ENCODE measurements around the gene PSMD8.
"Not testable (repeated sequence)": the region's sequence is repeated elsewhere in the genome, so short reads cannot be mapped to it uniquely, and the experiment has no call there.

The PSMD8 gene

DNA sequence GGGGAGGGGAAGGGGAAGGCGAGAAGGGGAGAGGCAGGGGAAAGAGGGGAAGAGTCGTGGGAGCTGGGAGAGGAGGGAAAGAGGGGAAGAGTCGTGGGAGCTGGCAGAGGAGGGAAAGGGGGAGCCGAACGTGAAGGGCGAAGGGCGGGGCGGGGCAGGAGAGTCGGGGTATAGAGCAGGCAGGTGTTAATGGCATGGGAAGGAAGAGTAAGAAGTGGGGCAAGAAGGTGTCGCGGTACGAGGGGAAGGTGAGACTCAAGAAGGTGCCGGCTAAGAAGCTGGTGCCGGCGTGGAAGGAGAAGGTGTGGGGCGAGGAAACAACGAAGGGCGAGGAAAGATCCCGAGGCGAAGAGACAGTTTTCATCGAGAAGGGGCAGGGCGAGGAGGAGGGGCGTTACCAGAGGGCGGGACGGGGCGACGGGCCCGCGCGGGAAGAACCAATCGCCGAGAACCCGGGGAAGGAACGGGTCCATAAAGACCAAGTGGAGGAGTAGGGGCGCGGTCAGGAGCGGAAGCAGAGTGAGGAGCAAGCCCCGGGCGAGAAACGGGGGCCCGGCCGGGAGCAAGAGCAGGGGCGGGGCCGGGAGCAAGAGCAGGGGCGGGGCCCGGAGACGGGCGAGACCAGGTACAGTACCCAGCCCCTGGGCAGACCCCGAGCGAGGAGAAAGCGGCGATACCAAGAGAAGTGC is 38.3 kb upstream of the PSMD8 start:
- peak; percentile 94 for DNase-seq (ENCODE audit: extremely low read depth, insufficient read length)
- Histone ChIP-seq H3K27me3 (replicated peaks; ENCODE audit: control insufficient read depth, insufficient read depth, low read length) (no peaks in the 10 kb centered on the region), H3K4me3 (replicated peaks; ENCODE audit: low read depth, low read length) (peak overlapping the region; percentile 91), H3K36me3 (ENCODE audit: control insufficient read depth, insufficient read depth, low read length) (no peaks in the 10 kb centered on the region)
- TF ChIP-seq, protein P1, sequence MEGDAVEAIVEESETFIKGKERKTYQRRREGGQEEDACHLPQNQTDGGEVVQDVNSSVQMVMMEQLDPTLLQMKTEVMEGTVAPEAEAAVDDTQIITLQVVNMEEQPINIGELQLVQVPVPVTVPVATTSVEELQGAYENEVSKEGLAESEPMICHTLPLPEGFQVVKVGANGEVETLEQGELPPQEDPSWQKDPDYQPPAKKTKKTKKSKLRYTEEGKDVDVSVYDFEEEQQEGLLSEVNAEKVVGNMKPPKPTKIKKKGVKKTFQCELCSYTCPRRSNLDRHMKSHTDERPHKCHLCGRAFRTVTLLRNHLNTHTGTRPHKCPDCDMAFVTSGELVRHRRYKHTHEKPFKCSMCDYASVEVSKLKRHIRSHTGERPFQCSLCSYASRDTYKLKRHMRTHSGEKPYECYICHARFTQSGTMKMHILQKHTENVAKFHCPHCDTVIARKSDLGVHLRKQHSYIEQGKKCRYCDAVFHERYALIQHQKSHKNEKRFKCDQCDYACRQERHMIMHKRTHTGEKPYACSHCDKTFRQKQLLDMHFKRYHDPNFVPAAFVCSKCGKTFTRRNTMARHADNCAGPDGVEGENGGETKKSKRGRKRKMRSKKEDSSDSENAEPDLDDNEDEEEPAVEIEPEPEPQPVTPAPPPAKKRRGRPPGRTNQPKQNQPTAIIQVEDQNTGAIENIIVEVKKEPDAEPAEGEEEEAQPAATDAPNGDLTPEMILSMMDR (IDR thresholded peaks at IDR 0.05; ENCODE audit: insufficient read depth, low read length, poor library complexity, severe bottlenecking): no peak

DNA sequence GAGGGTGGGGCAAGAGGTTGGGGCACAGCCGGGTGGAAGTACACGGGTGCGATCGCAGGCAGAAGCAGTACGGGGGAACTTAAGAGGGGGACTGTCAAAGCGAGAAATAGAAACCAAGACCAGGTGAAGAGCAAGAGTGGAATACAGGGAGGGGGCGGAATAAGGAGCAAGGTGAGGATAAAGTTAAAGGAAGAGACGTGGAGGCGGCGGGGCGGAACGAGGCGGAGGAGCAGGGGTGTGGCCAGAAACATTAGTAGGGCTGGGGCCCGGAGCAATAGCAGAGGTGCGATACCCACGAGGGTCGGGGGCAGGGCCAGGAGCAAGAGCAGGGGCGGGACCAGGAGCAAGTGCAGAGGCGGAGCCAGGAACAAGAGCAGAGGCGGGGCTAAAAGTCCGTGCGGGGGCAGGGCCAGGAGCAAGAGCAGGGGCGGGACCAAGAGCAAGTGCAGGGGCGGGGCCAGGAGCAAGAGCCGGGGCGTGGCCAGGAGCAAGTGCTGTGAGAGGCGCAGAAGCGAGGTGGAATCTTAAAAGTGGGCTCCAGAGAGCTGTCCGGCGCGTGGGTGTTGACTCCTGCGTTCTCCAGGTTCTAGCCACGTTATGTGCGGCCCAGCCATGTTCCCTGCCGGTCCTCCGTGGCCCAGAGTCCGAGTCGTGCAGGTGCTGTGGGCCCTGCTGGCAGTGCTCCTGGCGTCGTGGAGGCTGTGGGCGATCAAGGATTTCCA is 37.6 kb upstream of the PSMD8 start:
- TF ChIP-seq, protein P1 (IDR thresholded peaks at IDR 0.05; ENCODE audit: insufficient read depth, low read length, poor library complexity, severe bottlenecking): no peak
- no peaks in the 10 kb centered on the region for H3K27me3 ChIP-seq (replicated peaks; ENCODE audit: control insufficient read depth, insufficient read depth, low read length)
- H3K36me3 ChIP-seq (ENCODE audit: control insufficient read depth, insufficient read depth, low read length): no peaks in the 10 kb centered on the region
- peak overlapping the region; percentile 91 for H3K4me3 ChIP-seq (replicated peaks; ENCODE audit: low read depth, low read length)
- peak; percentile 92 for DNase-seq (ENCODE audit: extremely low read depth, insufficient read length)

DNA sequence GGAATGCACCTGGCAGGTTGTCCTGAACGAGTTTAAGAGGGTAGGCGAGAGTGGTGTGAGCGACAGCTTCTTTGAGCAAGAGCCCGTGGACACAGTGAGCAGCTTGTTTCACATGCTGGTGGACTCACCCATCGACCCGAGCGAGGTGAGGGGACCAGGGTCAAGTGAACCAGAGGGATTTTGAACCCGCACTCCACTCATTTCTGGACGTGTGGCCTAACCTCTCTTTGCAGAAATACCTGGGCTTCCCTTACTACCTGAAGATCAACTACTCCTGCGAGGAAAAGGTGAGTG is 37.1 kb upstream of the PSMD8 start:
- Histone ChIP-seq H3K27me3 (replicated peaks; ENCODE audit: control insufficient read depth, insufficient read depth, low read length) (no peaks in the 10 kb centered on the region), H3K36me3 (ENCODE audit: control insufficient read depth, insufficient read depth, low read length) (no peaks in the 10 kb centered on the region), H3K4me3 (replicated peaks; ENCODE audit: low read depth, low read length) (peak overlapping the region; percentile 91)
- no peak for DNase-seq (ENCODE audit: extremely low read depth, insufficient read length)
- TF ChIP-seq, protein P1 (IDR thresholded peaks at IDR 0.05; ENCODE audit: insufficient read depth, low read length, poor library complexity, severe bottlenecking): no peak

DNA sequence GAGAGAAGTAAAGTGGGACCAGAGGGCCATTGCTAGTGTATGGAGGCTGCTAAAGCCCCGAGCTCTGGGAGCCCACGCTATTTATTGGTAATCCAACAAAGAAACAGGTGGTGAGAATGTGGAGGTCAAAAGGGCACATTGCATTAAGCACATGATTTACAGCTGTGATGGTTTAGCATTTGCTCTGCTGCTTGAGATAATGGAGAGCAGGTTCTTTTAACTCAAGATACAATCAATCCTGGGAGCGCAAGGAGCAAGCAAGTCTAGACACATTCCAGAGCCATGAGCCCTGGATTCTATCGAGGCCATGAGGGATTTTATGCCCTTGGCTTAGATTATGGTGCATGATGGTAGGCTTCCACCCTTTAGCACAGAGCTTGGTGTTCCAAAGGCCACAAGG is 35.4 kb upstream of the PSMD8 start:
- not testable (repeated sequence) for H3K36me3 ChIP-seq (ENCODE audit: control insufficient read depth, insufficient read depth, low read length); H3K27me3 ChIP-seq (replicated peaks; ENCODE audit: control insufficient read depth, insufficient read depth, low read length); H3K4me3 ChIP-seq (replicated peaks; ENCODE audit: low read depth, low read length); DNase-seq (ENCODE audit: extremely low read depth, insufficient read length)

DNA sequence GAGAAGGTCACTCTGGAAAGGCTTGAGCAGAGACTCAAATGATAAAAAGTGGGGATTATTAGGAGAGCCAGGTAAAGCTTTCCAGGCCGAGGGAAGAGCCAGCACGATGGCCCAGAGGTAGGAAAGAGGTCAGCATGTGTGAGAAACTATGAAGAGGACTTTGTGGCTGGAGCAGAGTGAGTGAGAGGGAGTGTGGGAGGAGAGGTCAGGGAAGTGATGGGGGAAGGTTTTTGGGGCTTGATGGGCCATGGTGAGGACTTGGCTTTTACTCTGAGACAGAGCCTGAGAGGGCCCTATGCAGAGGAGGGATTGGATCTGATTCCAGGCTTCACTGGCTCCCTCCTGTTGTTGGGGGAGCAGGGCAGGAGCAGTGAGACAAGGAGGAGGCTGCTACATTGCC is 33.4 kb upstream of the PSMD8 start:
- no peaks in the 10 kb centered on the region for H3K36me3 ChIP-seq (ENCODE audit: control insufficient read depth, insufficient read depth, low read length)
- TF ChIP-seq, protein P1 (IDR thresholded peaks at IDR 0.05; ENCODE audit: insufficient read depth, low read length, poor library complexity, severe bottlenecking): no peak
- H3K4me3 ChIP-seq (replicated peaks; ENCODE audit: low read depth, low read length): no peak overlapping the region
- DNase-seq (ENCODE audit: extremely low read depth, insufficient read length): no peak
- H3K27me3 ChIP-seq (replicated peaks; ENCODE audit: control insufficient read depth, insufficient read depth, low read length): no peaks in the 10 kb centered on the region

DNA sequence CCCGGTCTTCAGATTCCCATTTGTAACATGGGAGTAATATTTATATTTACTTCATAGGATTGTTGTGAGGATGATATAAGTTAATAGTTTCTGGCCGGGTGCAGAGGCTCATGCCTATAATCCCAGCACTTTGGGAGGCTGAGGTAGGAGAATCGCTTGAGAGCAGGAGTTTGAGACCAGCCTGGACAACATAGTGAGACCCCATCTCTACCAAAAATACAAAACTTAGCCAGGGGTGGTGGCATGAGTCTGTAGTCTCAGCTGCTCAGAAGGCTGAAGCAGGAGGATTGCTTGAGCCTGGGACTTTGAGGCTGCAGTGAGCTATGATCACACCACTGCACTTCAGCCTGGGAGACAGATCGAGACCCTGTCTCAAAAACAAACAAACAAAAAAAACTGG is 27.5 kb upstream of the PSMD8 start:
- Histone ChIP-seq H3K27me3 (replicated peaks; ENCODE audit: control insufficient read depth, insufficient read depth, low read length) (no peaks in the 10 kb centered on the region), H3K36me3 (ENCODE audit: control insufficient read depth, insufficient read depth, low read length) (no peaks in the 10 kb centered on the region), H3K4me3 (replicated peaks; ENCODE audit: low read depth, low read length) (no peak overlapping the region)
- no peak for DNase-seq (ENCODE audit: extremely low read depth, insufficient read length)
- TF ChIP-seq, protein P1 (IDR thresholded peaks at IDR 0.05; ENCODE audit: insufficient read depth, low read length, poor library complexity, severe bottlenecking): no peak

Data from GM06990 (cell line).